HG03045 (cell line): ENCODE results near the gene SRD5A3.
"Not testable (repeated sequence)": the region's sequence is repeated elsewhere in the genome, so short reads cannot be mapped to it uniquely, and the experiment has no call there.

Experiments
- ATAC-seq: cut with Tn5 transposase; IDR thresholded peaks from one replicate; pipeline ENCODE4 v1.9.1; 2021; ENCODE audit warnings: mild to moderate bottlenecking, moderate library complexity; ENCODE audit not compliant: unreplicated experiment

The SRD5A3 gene

GRCh38 chr4:55345054-55345453 lies 988 bp upstream of the SRD5A3 start:
- ATAC-seq = no peak

GRCh38 chr4:55346851-55347255 lies 811 bp downstream of the SRD5A3 start:
- no peak for ATAC-seq

GRCh38 chr4:55347610-55348228 lies 1.7 kb downstream of the SRD5A3 start:
- ATAC-seq = no peak

- no peak for ATAC-seq
These were observed 2.4 kb downstream of the SRD5A3 start for GRCh38 chr4:55348466-55348865.

GRCh38 chr4:55350870-55351269 lies 4.8 kb downstream of the SRD5A3 start:
- not testable (repeated sequence) for ATAC-seq

- no peak for ATAC-seq
These were observed 5.8 kb downstream of the SRD5A3 start for GRCh38 chr4:55351824-55352223.

GRCh38 chr4:55352726-55353125 lies 6.7 kb downstream of the SRD5A3 start:
- ATAC-seq = no peak

GRCh38 chr4:55353228-55353747 lies 7.2 kb downstream of the SRD5A3 start:
- ATAC-seq = not testable (repeated sequence)

- ATAC-seq = no peak
These were observed 8.6 kb downstream of the SRD5A3 start for GRCh38 chr4:55354648-55355047.

- ATAC-seq = no peak
These were observed 9.5 kb downstream of the SRD5A3 start for GRCh38 chr4:55355555-55355954.

- no peak for ATAC-seq
These were observed 11.0 kb downstream of the SRD5A3 start for GRCh38 chr4:55356991-55357461.

- ATAC-seq = no peak
These were observed 12.2 kb downstream of the SRD5A3 start for GRCh38 chr4:55358246-55358645.

- peak; percentile 75 for ATAC-seq
These were observed 12.6 kb downstream of the SRD5A3 start for GRCh38 chr4:55358668-55359067.

GRCh38 chr4:55359397-55359916 lies 13.4 kb downstream of the SRD5A3 start:
- ATAC-seq = no peak

- ATAC-seq = not testable (repeated sequence)
These were observed 16.9 kb downstream of the SRD5A3 start for GRCh38 chr4:55362938-55363337.

- no peak for ATAC-seq
These were observed 17.8 kb downstream of the SRD5A3 start for GRCh38 chr4:55363691-55364351.

GRCh38 chr4:55364691-55365344 lies 18.8 kb downstream of the SRD5A3 start:
- no peak for ATAC-seq

GRCh38 chr4:55365345-55365728 lies 19.3 kb downstream of the SRD5A3 start:
- ATAC-seq = no peak

GRCh38 chr4:55366621-55367020 lies 20.6 kb downstream of the SRD5A3 start:
- no peak for ATAC-seq

GRCh38 chr4:55367084-55367722 lies 21.2 kb downstream of the SRD5A3 start:
- no peak for ATAC-seq

GRCh38 chr4:55369968-55370367 lies 23.9 kb downstream of the SRD5A3 start:
- no peak for ATAC-seq
